H1 (cell line): ENCODE data around the gene DHRS13. TPM values are rescaled to one million over a fixed set of nuclear protein-coding genes. Genes with fewer than 3 reads are reported as not detected.

Experiments used
- CTCF ChIA-PET: fragments of 300-600 bp; sonication (Branson Sonifier 250); formaldehyde crosslinking; loops from one replicate; lab custom pipeline; 2021; ENCODE audit not compliant: partially characterized antibody; lab: Charles Lee
- POLR2A ChIA-PET: fragments of 300-600 bp; sonication (Branson Sonifier 250); formaldehyde crosslinking; loops from one replicate; lab custom pipeline; 2021; ENCODE audit warnings: inconsistent platforms; ENCODE audit not compliant: partially characterized antibody; lab: Charles Lee
- DNase-seq, 2 experiments: peaks; one replicate each; pipeline versions ENCODE4 v3.0.0 to v3.0.0-alpha.2; 2010 to 2022; ENCODE audit warnings: low spot score in 2 of 2, low read depth in 1 of 2, mixed read lengths in 1 of 2
- FAIRE-seq: peaks from 2 replicates; lab custom pipeline; 2011; peaks lifted over from hg19 to GRCh38; lab: Jason Lieb, UNC
- H2AFZ ChIP-seq: 2 replicates; pipeline ENCODE4 v1.8.1; 2012; ENCODE audit warnings: low read length, inconsistent platforms
- H2AK5ac ChIP-seq: 2 replicates; pipeline ENCODE4 v1.6.1; 2013; ENCODE audit warnings: low read depth, low read length
- H2BK120ac ChIP-seq: replicated peaks from 2 replicates; pipeline ENCODE3; 2013; ENCODE audit warnings: low read depth, low read length, inconsistent platforms
- H2BK12ac ChIP-seq: 2 replicates; pipeline ENCODE4 v1.6.1; 2013; ENCODE audit warnings: low read depth, low read length
- H2BK15ac ChIP-seq: 2 replicates; pipeline ENCODE4 v1.6.1; 2013; ENCODE audit warnings: low read length
- H2BK20ac ChIP-seq: 2 replicates; pipeline ENCODE4 v1.6.1; 2013; ENCODE audit warnings: low read length
- H2BK5ac ChIP-seq: 2 replicates; pipeline ENCODE4 v1.6.1; 2013; ENCODE audit warnings: low read depth, low read length
- H3K14ac ChIP-seq: 2 replicates; pipeline ENCODE4 v1.6.1; 2013; ENCODE audit warnings: inconsistent platforms; ENCODE audit not compliant: insufficient read length
- H3K18ac ChIP-seq: 2 replicates; pipeline ENCODE4 v1.6.1; 2013; ENCODE audit warnings: low read length; ENCODE audit errors: extremely low read depth
- H3K23ac ChIP-seq: 2 replicates; pipeline ENCODE4 v1.6.1; 2013; ENCODE audit warnings: inconsistent platforms; ENCODE audit not compliant: insufficient read length
- H3K23me2 ChIP-seq: 2 replicates; pipeline ENCODE4 v1.6.1; 2013; ENCODE audit warnings: low read depth, low read length
- H3K27ac ChIP-seq: 2 replicates; pipeline ENCODE4 v1.6.1; 2011; ENCODE audit warnings: low read depth, low read length, inconsistent platforms
- H3K27me3 ChIP-seq, 4 experiments: replicated peaks in 1 of 4; 1 replicate in 1 of 4; 2 replicates in 3 of 4; pipeline versions ENCODE4 v1.6.1 to v1.8.1; 2011 to 2013; ENCODE audit warnings: low read length in 3 of 4, mild to moderate bottlenecking in 3 of 4, inconsistent platforms in 2 of 4, mixed read lengths in 2 of 4, moderate library complexity in 1 of 4; ENCODE audit not compliant: control insufficient read depth in 3 of 4, insufficient read depth in 3 of 4; ENCODE audit errors: extremely low read depth in 1 of 4
- H3K36me3 ChIP-seq, 4 experiments: 2 replicates each; pipeline versions ENCODE4 v1.6.1 to v1.8.1; 2011 to 2013; ENCODE audit warnings: mild to moderate bottlenecking in 4 of 4, low read length in 3 of 4, moderate library complexity in 2 of 4, control low read depth in 1 of 4, inconsistent platforms in 1 of 4; ENCODE audit not compliant: insufficient read depth in 4 of 4, control insufficient read depth in 2 of 4
- H3K4ac ChIP-seq: replicated peaks from 2 replicates; pipeline ENCODE3; 2013; ENCODE audit warnings: low read length, low read depth, mixed read lengths, inconsistent platforms; ENCODE audit not compliant: insufficient read length
- H3K4me1 ChIP-seq, 4 experiments: replicated peaks in 1 of 4; 1 replicate in 1 of 4; 2 replicates in 3 of 4; pipeline versions ENCODE4 v1.6.1 to v1.8.1; 2011 to 2013; ENCODE audit warnings: low read length in 3 of 4, inconsistent platforms in 2 of 4, mixed read lengths in 1 of 4; ENCODE audit not compliant: insufficient read depth in 4 of 4, control insufficient read depth in 3 of 4
- H3K4me2 ChIP-seq, 2 experiments: 2 replicates each; pipeline versions ENCODE4 v1.6.1 to v1.8.1; 2011 to 2013; ENCODE audit warnings: low read depth in 2 of 2, low read length in 2 of 2, control low read depth in 1 of 2, inconsistent platforms in 1 of 2, mild to moderate bottlenecking in 1 of 2; ENCODE audit not compliant: insufficient read depth in 1 of 2
- H3K4me3 ChIP-seq, 4 experiments: fragments of 200-600, 300-600 bp in 1 of 4; sonication (generic), shearing (Covaris generic), sonication (Bioruptor Twin) in 1 of 4; 2 replicates each; pipeline versions ENCODE4 v1.5.1 to v1.8.1; 2011 to 2016; ENCODE audit warnings: low read length in 4 of 4, low read depth in 3 of 4, control low read depth in 2 of 4, inconsistent platforms in 2 of 4, mild to moderate bottlenecking in 2 of 4, mixed read lengths in 1 of 4, moderate library complexity in 1 of 4; ENCODE audit not compliant: insufficient read depth in 2 of 4; ENCODE audit errors: extremely low read depth in 1 of 4
- H3K56ac ChIP-seq: replicated peaks from 2 replicates; pipeline ENCODE3; 2013; ENCODE audit warnings: low read depth, mild to moderate bottlenecking, mixed read lengths, low read length, inconsistent platforms; ENCODE audit not compliant: insufficient read length
- H3K79me1 ChIP-seq: 2 replicates; pipeline ENCODE4 v1.6.1; 2013; ENCODE audit warnings: low read depth, low read length, control low read depth
- H3K79me2 ChIP-seq, 2 experiments: 2 replicates each; pipeline versions ENCODE4 v1.6.1 to v1.8.1; 2012 to 2013; ENCODE audit warnings: low read length in 2 of 2, mild to moderate bottlenecking in 2 of 2, inconsistent platforms in 1 of 2; ENCODE audit not compliant: insufficient read depth in 2 of 2, control insufficient read depth in 1 of 2
- H3K9ac ChIP-seq, 4 experiments: replicated peaks in 1 of 4; 1 replicate in 1 of 4; 2 replicates in 3 of 4; pipeline versions ENCODE4 v1.6.1 to v1.8.1; 2011 to 2013; ENCODE audit warnings: low read depth in 3 of 4, low read length in 3 of 4, control low read depth in 2 of 4, mild to moderate bottlenecking in 2 of 4, moderate library complexity in 2 of 4, inconsistent platforms in 1 of 4; ENCODE audit errors: extremely low read depth in 1 of 4
- H3K9me3 ChIP-seq, 2 experiments: 2 replicates each; pipeline versions ENCODE4 v1.6.1 to v1.8.1; 2012 to 2013; ENCODE audit warnings: mild to moderate bottlenecking in 2 of 2, moderate library complexity in 2 of 2, control low read depth in 1 of 2, inconsistent platforms in 1 of 2, low read depth in 1 of 2, low read length in 1 of 2, mixed read lengths in 1 of 2; ENCODE audit not compliant: insufficient read depth in 2 of 2
- H4K20me1 ChIP-seq, 2 experiments: replicated peaks in 1 of 2; 2 replicates each; pipeline versions ENCODE3 to v1.8.1; 2011 to 2013; ENCODE audit warnings: inconsistent platforms in 2 of 2, low read length in 2 of 2, mild to moderate bottlenecking in 1 of 2; ENCODE audit not compliant: insufficient read depth in 2 of 2, control insufficient read depth in 1 of 2
- H4K5ac ChIP-seq: 2 replicates; pipeline ENCODE4 v1.6.1; 2013; ENCODE audit warnings: low read length, low read depth, mixed read lengths, inconsistent platforms; ENCODE audit not compliant: insufficient read length
- H4K8ac ChIP-seq: 2 replicates; pipeline ENCODE4 v1.8.0; 2013; ENCODE audit warnings: mild to moderate bottlenecking, moderate library complexity, low read length, inconsistent platforms; ENCODE audit not compliant: insufficient read depth; ENCODE audit errors: extremely low read depth
- H4K91ac ChIP-seq: replicated peaks from 2 replicates; pipeline ENCODE3; 2013; ENCODE audit warnings: low read length, mixed read lengths, inconsistent platforms; ENCODE audit not compliant: insufficient read length
- CHD1 ChIP-seq: IDR thresholded peaks from 2 replicates; pipeline ENCODE4 v1.6.1; 2012; ENCODE audit warnings: low read depth, low read length, improper control_type of control experiment
- EGR1 ChIP-seq: IDR thresholded peaks from 2 replicates; pipeline ENCODE4 v1.6.1; 2011; ENCODE audit warnings: low read depth, low read length, borderline replicate concordance
- POLR2A ChIP-seq, 2 experiments: IDR thresholded peaks; 1 replicate in 1 of 2; 2 replicates in 1 of 2; pipeline ENCODE4 v1.6.1; 2011; ENCODE audit warnings: low read depth in 2 of 2, low read length in 2 of 2, mild to moderate bottlenecking in 2 of 2; ENCODE audit errors: control extremely low read depth in 1 of 2
- SIX5 ChIP-seq: IDR thresholded peaks from 2 replicates; pipeline ENCODE4 v1.6.1; 2011; ENCODE audit warnings: mild to moderate bottlenecking, low read depth, low read length
- WGBS, 2 experiments: shearing (Covaris generic) in 1 of 2; methylation state at CpG; one replicate each; pipeline versions ENCODE4 v1.1.6 to v1.1.7; 2013 to 2015; ENCODE audit warnings: low lambda C conversion rate in 2 of 2, mixed read lengths in 2 of 2, inconsistent platforms in 1 of 2, low coverage in 1 of 2, missing lambda C conversion rate in 1 of 2; ENCODE audit not compliant: insufficient replicate concordance in 2 of 2, insufficient coverage in 1 of 2, insufficient read length in 1 of 2; ENCODE audit errors: extremely low coverage in 1 of 2, missing lambda C conversion rate in 1 of 2; 5-methylcytosine and 5-hydroxymethylcytosine counted together
- polyA plus RNA-seq, 7 experiments: library from polyadenylated mRNA; depleted of rRNA in 3 of 7; stranded (reverse) in 5 of 7; unstranded in 2 of 7; fragments of >200 nt in 5 of 7; fragments of 200-250 nt in 2 of 7; gene quantifications; 1 replicate in 5 of 7; 2 replicates in 1 of 7; 4 replicates in 1 of 7; pipeline versions ENCODE4 v1.2.1 to v1.2.3, GENCODE V29; 2011 to 2013; ENCODE audit warnings: missing spikeins in 2 of 7, mixed read lengths in 2 of 7
- total RNA-seq: library from RNA; stranded (reverse); fragmentation: NEBNext Ultra II Directional; extraction: Animal tissue kit (Norgen Biotek cat#: 25700); gene quantifications from 2 replicates; pipeline ENCODE4 v1.2.1, GENCODE V29; 2021
- TF ChIP-seq, protein P1 (sequence below): IDR thresholded peaks from 2 replicates; pipeline ENCODE4 v1.6.1; 2011; ENCODE audit warnings: low read length, improper control_type of control experiment

DHRS13 gene
- total and polyA plus RNA-seq, 2 of the 8 experiments (the other 6 are each of a cell fraction or from before 2014, with no cell fraction given) = 23.7 to 30.0 TPM

DNA sequence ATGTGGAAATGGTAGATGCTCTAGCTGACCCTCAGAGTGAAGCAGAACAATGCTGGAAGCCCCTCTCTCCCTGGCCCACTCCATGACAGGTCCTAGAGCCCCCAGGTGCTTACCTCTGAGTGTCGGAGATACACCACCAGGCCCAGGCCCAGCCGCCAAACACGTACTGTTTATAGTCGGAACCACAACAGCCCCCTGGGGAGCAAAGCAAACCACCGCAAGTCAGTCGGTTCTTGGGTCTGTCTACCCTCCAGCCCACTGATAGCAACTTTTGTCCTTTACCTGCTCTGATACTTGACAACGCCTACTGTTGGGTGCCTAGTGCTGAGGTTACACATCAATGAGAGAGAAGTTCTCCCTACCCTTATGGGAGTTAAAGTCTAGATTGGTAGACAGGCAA lies 14.0 kb downstream of the DHRS13 start:
- Histone ChIP-seq H3K79me1 (peaks cover 3% of the 10 kb centered on the region; the same call in 1 of the 2 replicates), H3K4me1 (peaks cover 0 to 3% (median under 1%) of the 10 kb centered on the region in 4 experiments; a peak in 3 of 7 replicates), H2AK5ac (no peak overlapping the region), H3K56ac (no peak overlapping the region), H3K4me2 (no peak overlapping the region), H4K91ac (no peak overlapping the region), H3K27ac (no peak overlapping the region), H4K8ac (no peak overlapping the region), H3K14ac (no peak overlapping the region), H3K9ac (no peak overlapping the region), H3K36me3 (peaks cover 0 to 7% (median 0%) of the 10 kb centered on the region in 4 experiments; a peak in 3 of 8 replicates), H2BK120ac (no peak overlapping the region), H4K5ac (no peak overlapping the region), H3K4me3 (no peak overlapping the region), H2BK15ac (no peak overlapping the region), H3K23me2 (peaks cover 2% of the 10 kb centered on the region; the same call in 1 of the 2 replicates), H3K27me3 (no peaks in the 10 kb centered on the region), H3K23ac (no peak overlapping the region), H2BK12ac (no peak overlapping the region), H2AFZ (no peak overlapping the region), H3K4ac (no peak overlapping the region), H3K79me2 (0 out of 4 replicates have a peak, but pooled peaks cover 0 to 6% of the 10 kb centered on the region in 2 experiments), H3K18ac (no peak overlapping the region), H4K20me1 (peaks cover 6 to 9% of the 10 kb centered on the region in 2 experiments), H3K9me3 (no peaks in the 10 kb centered on the region), H2BK5ac (no peak overlapping the region), H2BK20ac (no peak overlapping the region)
- FAIRE-seq (no peak), DNase-seq (no peak)
- POLR2A ChIA-PET = interaction anchor here (1.3 to 2.7 kb wide), 6 partner anchors 8 to 128 kb away, joined by 3 to 19 read pairs (median 6); partner anchors contain the start of genes ERAL1 and FLOT2
- 88% methylated on average over 7 of the region's 7 CpGs; no CpG with 5 or more reads in 1 of the 2 experiments for WGBS, 2 experiments
- CTCF ChIA-PET = interaction anchor here (1.0 to 3.0 kb wide), 3 partner anchors 13 to 162 kb away, joined by 4 to 10 read pairs (median 6); no protein-coding TSS in a partner anchor
- TF ChIP-seq POLR2A (IDR thresholded peaks at IDR 0.05; ENCODE audit: control extremely low read depth in 1 of 2, low read depth in 2 of 2, low read length in 2 of 2) (no peak), CHD1 (no peak), SIX5 (no peak), EGR1 (no peak)
- TF ChIP-seq, protein P1, sequence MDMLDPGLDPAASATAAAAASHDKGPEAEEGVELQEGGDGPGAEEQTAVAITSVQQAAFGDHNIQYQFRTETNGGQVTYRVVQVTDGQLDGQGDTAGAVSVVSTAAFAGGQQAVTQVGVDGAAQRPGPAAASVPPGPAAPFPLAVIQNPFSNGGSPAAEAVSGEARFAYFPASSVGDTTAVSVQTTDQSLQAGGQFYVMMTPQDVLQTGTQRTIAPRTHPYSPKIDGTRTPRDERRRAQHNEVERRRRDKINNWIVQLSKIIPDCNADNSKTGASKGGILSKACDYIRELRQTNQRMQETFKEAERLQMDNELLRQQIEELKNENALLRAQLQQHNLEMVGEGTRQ = no peak
- TF ChIP-seq, all 59 proteins: peak for 0
